Sciatic nerve (tissue), 2 donors: Measurements from ENCODE around the gene ANKRD33. TPM values are rescaled to one million over a fixed set of nuclear protein-coding genes. Genes with fewer than 3 reads are reported as not detected.

Experiments used
- ATAC-seq: fragments of 200-7000 bp; cut with Tn5 transposase; one replicate; pipeline ENCODE4 v1.9.1; 2020; ENCODE audit warnings: mild to moderate bottlenecking, moderate library complexity
- DNase-seq: peaks from one replicate; pipeline ENCODE4 v3.0.0-alpha.2; 2020; ENCODE audit warnings: low spot score
- intact Hi-C: fragments of 100-400 bp; cut with DNase I; formaldehyde crosslinking; loops from one replicate; pipeline ENCODE4 v1.14.2; 2022
- total RNA-seq: library from RNA; stranded (reverse); fragmentation: NEBNext Ultra II Directional; extraction: Animal tissue kit (Norgen Biotek cat#: 25700); gene quantifications from one replicate; pipeline ENCODE4 v1.2.1, GENCODE V29; 2021
- donor health status: DM: no; HTN: no; CAD: no.
- donor health status: DM: no; HTN: no; CAD: no.

ANKRD33 gene
- total RNA-seq, 1 donor from 2014 or later = 0.76 TPM

DNA sequence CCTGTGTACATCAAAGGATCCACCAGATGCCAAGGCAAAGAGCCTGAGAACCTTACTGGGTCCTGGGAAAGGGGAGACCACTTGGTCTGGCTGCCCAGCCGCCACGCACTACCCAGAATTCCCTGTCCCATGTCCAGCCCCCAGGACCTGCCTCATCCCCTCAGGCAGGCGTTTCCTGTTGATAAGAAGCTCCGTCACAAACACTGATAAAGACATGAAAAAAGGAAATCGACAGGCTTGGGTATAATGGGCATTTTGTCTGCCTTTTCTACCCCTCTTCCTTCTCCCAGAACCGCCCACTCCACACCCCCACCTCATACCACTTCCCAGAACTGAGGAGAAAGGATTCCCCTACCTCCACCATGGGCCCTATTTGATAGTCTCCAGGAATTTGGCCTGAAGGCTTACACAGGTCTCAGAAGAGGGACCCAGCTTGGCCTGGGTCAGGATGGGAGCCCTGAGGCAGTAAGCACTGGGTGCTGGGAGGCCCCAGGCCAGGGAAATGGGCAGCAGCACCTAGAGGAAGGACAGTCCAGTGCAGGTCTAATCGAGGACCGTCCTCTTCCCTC, 38.2 kb downstream of the ANKRD33 start:
- intact Hi-C loops = no loop called here
- ATAC-seq (no peak), DNase-seq (peak; percentile 57)

DNA sequence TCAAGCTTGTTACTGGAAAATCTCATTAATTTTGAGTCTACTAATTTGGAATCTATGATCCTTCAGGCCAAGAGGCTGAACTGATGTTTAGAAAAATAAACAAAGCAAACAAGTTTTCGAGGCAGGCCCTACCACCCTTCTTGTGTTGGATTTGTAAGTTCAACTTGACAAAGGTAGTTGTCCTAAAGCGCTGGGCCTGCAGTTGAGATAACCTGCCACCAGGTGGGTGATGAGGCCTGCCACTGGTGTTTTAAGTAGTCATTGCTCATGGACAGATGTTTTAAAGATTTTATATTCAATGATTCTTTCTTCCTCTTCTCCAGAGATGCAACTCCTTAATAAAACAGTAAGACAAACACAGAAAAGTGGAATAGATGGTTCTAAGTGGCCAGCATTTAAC, 38.8 kb downstream of the ANKRD33 start:
- intact Hi-C loops = no loop called here
- DNase-seq = peak; percentile 30

DNA sequence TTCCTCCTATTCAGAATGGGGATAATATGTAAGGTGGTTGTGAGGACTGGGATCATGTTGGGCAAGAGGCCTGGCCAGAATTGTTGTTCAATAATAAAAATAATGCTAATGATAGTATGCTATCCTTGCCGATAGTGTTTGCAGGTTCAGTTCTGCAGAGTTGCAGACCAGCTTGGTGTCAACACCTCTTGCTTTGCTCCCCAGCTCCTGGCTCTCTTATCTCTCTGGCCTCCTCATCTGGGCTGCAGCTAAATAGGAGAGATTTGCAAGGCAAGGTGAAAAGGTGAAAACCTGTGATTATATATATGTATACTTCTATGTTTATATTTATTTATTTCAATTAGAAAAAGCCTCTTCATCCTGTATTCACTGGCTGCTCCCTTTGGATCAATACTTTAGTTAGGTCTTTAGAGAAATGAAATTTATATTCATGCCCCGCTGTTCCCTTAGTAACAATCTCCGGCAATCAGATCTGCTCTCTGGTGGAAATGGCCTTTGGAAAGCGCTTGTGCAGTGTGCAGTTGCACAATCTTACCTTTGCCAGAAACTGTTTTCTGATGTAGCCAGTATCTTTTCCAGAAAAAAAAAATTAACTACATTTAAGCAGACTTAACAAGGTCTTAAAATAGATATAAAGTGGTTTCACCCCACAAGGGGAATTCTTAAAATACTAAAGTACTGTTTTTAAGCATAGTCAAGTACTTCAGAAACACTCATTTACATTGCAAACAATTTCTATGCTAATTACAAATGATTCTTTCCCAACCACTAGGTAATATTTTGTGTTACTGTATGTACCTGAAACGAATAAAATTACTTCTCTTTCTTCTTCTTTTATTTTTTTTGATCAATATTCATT, 44.5 kb downstream of the ANKRD33 start:
- intact Hi-C loops = no loop called here
- DNase-seq (peak; percentile 12), ATAC-seq (peak; percentile 51)

More for the DNA sequence above, 38.8 kb downstream of the ANKRD33 start:
- ATAC-seq = no peak

DNA sequence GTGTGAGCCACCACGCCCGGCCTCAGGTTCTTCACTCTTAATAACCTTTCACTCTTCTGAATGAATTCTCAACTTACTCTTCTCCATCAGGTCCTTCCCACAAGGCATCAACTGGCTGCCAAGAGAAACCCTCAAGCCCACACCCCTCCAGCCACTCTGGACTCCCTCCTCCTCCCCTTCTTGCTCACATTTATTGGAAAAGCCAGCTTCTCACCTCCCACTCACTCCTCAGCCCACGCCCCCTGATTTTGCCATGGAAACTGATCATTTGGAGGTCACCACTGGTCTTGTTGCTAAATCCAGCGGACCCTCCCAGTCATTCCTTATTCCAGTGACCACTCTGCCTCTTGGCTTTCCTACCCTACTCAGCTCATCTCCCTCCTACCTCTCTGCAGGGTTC, 46.2 kb downstream of the ANKRD33 start:
- DNase-seq (no peak), ATAC-seq (no peak)
- intact Hi-C loops = no loop called here

DNA sequence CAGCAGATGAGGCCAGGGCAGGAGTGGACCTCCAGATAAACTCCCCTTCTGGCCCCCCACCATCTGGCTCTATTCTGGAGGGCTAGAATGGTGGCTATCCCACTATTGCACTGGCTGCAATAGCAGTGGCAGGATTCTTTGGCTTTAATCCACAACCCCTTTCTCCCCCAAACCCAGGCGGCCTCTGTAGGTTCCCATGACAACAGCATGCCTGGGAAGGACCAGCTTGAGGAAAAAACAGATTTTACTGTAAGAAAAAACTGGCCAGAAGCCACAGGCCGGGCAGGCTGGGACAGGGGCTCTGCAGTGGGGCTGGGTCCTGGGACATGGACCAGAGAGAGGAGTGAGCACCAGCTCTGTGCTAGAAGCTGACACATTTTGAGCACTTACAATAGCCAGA, 50.0 kb downstream of the ANKRD33 start:
- DNase-seq = no peak
- intact Hi-C loops = no loop called here
- ATAC-seq = no peak

DNA sequence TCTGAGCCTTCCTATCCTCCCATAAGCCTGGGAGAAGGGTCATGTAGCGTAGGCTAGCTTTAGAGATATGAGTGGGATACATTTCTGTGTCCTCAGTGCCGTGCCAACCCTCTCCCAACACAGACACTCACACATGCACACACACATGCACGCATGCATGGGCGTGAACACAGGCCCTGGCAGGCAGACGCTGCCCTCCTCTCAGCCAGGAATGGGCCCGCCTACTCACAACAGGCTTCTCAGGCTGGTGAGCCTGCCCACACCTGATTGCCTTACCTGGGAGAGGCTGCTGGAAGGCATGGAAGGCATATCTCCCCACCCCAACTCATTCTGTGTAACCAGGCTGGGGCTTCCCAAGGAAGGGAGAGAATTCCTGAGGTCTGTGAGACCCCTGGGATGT, 50.8 kb downstream of the ANKRD33 start:
- DNase-seq = no peak
- no peak for ATAC-seq
- intact Hi-C loops = no loop called here

DNA sequence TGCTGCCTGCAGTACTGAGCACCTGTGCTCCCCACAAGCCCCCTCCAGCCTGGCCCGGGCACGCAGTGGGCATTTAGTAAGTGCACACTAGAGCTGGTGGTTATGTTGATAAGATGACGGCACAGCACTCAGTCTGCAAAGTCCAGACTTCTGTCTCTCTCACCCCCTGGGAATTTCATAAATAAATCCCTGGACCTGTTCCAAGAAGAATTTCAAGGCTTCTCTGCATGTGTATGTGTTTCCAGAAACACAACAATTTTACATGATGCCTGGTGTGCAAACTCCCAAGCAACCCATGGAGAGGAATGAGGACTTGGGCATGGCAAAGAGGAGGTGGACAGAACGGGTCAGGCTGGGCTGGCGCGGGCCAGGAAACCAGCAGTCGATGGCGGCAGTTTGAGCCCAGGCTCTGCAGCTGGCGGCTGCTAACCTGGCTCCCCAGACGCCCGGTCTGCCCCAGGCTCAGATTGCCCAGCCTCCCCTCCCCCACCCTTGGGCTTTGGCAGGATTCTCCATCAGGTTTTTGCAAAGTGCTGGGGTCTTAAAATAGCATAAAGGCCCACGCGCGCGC, 53.2 kb downstream of the ANKRD33 start:
- intact Hi-C loops = no loop called here
- no peak for DNase-seq
- ATAC-seq = no peak

Other genes starting within 250 kb of the ANKRD33 start
- 4.0 TPM for gene FIGNL2, start 39.4 kb upstream of the ANKRD33 start, total RNA-seq
- gene ACVRL1, start 19.4 kb downstream of the ANKRD33 start, total RNA-seq = 57.6 TPM
- gene ACVR1B, start 63.6 kb downstream of the ANKRD33 start, total RNA-seq = 23.9 TPM
- 124 TPM for gene TAMALIN, start 118.8 kb downstream of the ANKRD33 start, total RNA-seq
- gene NR4A1, start 163.3 kb downstream of the ANKRD33 start, total RNA-seq = 688 TPM
- gene ATG101, start 181.9 kb downstream of the ANKRD33 start, total RNA-seq = 28.2 TPM
- gene SMIM41, start 191.6 kb downstream of the ANKRD33 start, total RNA-seq = 12.4 TPM